HG02763 (cell line): ENCODE data around the gene SST.
A peak's percentile ranks its signal among the peaks of the same experiment; 100 is the strongest.

Source experiments
- ATAC-seq: cut with Tn5 transposase; IDR thresholded peaks from one replicate; pipeline ENCODE4 v1.9.1; 2021; ENCODE audit warnings: mild to moderate bottlenecking, moderate library complexity; ENCODE audit not compliant: unreplicated experiment

SST gene

DNA sequence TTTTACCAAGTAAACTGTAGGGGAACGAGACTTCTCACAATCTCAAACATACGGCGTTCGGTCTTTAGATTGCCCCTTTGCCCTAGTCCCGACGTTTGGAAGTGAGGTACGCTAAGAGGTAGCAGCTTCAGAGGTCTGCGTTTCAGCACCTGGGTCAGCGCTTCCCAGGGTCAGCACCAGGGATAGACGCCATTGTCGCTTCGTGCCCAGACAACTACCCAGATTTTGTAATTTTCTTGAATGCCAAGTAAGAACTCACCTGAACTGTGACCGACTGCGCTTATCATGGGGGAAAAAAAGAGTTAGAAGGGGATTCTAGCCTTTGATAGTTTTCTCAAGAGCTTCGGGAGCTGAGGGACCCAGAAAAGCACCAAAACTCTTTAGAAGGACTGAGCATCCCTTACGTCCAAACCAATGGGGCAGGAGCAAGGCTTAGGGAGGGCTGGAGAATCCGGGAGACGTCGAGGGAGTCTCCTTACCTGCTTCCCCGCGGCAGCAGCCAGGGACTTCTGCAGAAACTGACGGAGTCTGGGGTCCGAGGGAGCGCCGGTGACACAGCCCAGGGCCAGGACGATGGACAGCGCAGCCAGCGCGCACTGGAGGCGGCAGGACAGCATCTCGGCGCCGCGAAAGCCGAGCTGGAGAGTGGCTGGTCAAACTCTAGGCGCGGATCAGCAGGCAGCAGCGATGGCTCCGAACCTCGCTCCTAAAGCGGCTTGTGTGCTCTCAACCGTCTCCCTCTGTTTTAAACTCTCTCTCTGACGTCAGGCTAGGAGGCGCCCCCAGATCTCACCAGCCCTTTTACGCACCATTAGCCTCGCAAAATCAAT is at the start of gene SST:
TSS of gene SST (minus strand) at position 720 of the 830 bp plus-strand sequence. CDS start at position 617, 103 bp downstream.
- ATAC-seq: no peak

DNA sequence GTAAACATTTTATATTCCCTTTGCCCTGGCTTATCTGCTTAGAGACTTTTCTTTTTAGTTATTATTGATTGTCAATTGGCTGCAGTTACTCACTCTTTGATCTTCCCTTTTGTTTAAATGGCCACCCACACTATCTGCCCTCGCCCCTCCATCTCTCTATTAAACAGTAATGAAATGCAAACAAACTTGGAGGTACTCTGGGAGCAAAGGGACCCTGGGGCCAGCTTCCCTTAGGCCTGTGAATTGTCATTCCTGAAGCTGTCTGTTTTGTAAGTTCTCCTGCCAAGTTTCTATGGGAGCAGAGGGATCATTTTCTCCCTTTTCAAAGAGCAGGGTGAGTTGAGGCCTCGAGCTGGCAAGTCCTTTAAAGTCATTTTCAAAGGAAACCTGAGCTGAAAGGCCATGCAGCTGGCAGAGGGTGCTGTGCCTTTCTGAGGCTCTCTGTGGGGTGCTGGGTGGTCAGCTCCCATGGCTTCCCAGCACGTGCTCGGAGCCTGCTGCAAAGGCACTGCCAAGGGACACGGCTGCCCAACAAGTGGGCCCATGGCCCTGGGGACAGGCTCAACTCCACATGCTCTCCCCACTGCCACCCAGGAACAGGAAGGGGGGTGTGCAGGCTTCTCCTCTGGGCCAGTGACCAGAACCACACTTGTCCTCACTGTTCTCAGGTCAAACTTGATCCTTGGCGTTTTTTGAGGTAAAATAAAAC is 49.6 kb upstream of the SST start:
- ATAC-seq: no peak

DNA sequence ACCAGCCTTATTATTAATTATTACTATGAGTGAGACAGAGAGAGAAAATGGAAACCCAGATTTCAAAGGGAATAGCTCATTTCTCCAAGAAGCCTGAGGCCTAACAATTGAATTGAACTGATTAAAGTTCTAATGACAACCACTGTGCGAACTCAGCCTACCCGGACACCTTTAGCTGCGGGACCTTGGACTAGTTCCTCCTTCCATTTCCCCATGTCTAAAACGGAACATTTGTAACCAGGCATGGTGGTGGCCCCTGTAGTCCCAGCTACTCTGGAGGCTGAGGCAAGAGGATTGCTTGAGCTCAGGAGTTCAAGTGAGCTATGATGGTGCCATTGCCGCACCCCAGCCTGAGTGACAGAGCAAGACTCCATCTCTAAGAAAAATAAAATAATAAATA is 48.6 kb upstream of the SST start:
- ATAC-seq: no peak

DNA sequence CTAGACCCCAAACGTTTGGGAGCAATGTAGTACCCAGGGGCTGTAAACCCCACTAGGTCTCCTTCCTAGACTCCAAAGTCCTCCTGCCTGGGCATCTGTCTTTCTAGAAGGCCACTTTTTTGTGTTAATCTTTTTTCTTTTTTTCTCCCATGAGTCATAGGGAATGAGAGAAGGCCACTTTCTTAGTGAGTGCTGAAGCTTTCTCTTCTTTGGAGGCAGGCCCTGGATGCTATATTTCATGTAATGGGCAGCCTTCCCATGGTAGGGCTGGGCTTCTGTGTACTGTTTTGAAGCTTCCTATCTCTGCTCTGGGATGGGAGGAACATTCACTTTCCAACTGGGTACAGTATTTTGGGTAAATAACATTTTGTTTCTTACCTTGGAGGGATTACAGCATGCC is 47.4 kb upstream of the SST start:
- no peak for ATAC-seq

DNA sequence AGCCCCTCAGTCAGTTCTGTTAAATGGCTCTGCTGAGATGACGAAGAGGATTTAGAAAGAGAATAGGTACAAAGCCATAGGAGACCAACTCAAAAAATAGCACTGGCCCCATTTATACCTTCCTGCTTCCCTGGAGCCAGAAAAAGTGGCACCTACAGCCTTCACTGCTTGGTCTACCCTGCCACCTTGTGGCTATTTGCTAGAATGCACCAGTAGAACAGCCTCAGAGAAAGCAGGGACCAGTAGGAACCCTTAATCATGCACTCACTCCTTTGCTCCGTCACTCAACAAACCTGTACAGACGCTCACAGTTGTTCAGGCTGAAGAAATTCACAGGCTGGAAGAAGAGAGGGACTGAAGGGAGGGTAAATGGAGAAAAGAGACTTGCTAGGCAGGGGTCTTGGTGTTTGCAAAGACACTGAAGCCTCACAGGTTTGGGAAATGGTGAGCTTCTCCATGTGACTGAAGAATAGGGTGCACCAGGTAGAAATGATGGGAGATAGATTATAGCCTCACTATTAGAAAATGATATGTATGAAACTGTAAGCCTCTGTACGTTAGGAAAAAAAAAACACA is 44.3 kb upstream of the SST start:
- peak; percentile 90 for ATAC-seq

DNA sequence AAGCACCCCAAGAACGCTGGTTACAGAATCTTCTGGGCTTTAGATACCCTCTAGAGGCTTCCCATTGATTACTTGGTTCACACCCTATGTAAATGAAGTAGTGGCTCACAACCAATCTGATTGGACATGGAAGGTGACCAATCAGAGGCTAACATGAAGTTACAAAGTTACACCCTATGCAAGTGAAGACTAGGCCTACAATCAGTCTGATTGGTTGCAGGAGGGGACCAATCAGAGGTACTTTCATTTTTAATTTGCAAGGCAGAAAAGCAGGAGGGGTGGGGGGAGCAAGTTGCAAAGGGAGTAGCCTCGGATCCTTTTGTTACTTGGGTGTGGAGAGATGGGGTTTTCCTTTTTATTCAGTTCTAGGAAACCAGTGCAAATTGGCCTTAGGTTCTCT is 43.3 kb upstream of the SST start:
- no peak for ATAC-seq

DNA sequence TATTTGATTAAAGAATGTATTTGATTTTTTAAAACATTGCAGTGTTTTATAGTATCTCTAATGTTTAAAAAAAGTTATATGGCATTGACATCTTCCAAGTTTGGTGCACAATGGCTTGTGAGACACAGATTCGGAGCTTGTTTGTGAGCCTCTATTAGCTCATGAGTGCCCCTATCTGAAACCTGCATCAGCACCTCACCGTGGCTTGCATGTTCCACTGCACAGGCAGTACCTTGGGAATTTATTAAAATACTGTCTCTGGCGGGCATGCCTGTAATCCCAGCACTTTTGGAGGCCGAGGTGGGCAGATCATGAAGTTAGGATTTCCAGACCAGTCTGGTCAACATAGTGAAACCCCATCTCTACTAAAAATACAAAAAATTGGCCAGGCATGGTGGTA is 39.0 kb upstream of the SST start:
- ATAC-seq: no peak

DNA sequence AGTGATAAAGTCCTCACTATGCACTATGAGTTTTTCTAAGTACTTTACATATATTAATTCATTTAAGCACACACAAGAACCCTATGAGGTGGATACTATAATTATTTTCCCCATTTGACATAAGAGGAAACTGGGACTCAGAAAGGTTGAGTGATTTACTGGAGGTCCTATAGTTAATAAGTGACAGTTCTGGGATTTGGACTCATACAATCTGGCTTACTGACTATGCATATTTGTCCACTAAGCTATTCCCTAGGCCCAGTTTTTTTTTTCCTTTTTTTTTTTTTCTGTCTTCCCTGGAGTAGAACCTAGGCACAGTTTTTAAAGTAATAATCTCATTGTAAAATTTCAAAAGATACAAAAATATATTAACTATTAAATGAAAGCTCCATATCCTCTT is 38.5 kb upstream of the SST start:
- ATAC-seq: no peak

DNA sequence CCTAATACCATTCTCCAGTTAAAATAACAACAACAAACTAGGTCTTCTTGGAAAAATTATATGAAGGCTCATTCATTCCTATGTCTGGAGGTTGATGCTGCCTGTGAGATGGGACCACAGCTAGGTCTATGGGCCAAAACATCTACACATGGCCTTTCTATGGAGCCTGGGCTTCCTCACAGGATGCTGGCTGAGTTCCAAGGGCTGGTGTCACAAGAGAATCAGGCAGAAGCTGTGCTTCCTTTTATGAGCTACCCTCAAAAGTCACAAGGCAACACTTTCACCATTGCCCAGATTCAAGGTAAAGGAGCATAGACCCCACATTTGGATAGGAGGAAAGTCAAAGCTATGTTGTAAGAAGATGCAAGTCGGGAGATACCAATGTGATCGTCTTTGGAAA is 36.8 kb upstream of the SST start:
- ATAC-seq: no peak

DNA sequence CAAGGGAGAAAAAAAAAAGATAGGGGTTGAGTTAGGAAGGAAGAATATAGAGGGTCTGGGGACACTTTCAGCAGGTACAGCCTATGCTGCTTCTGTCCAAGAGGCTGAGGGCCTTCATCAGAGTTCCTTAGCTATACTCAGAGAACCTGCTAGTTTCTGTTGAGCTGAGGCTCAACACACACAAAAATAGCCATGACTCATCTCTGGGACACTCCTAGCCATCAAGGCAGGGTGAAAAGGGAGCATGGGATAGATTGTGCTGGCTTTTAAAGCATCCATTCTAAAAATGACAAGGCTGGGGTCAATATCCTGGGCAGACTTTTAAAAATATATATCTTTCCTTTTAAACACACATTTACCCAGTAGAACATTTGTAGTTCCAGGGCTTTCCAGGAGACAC is 35.0 kb upstream of the SST start:
- no peak for ATAC-seq

DNA sequence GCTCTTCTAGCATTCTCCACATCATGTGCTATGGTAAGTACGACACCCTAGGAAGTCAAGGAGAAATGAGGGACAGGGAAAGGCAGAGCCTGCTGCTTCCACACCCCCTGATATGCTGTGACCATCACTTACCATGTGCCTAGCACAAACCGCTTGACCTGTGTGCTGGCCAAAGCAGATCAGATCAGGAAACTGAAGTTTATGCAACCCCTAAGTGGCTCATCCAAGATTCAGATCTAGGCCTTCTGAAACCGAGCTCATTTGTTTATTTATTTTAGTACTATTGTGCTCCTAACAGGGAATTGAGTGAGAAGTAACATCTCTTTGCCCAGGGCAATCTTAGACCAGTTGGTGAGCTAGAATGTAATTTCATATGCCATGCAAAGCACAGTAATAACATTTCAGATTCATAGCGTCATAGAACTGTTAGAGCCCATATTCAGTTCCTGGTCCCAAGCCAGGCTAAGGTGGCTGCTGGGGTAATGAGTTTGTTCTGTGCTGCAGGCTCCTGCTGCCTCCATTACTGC is 32.4 kb upstream of the SST start, which contains the start of gene RTP2:
TSS of gene RTP2 (minus strand) at position 51 of the 527 bp plus-strand sequence. CDS start 429 bp downstream, outside the sequence.
- no peak for ATAC-seq

DNA sequence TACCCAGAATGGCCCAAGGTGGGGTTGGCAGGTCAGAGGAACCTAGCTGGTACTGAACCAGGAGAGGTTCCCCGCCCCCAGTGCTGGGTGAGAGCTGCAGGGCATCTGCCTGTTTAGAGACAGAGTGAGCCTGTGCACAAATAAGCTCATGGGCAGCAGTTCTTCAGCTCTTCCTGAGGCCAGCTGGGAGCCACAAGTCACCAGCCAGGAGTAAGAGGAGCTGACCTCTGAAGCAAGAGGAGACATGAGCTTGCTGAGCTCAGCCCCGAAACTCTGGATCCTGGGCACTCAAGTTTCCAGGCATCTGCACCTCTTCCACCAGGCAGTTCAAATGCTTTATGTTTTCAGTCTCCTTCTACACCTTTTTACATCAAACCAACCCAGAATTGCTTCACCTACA is 30.1 kb upstream of the SST start:
- no peak for ATAC-seq

DNA sequence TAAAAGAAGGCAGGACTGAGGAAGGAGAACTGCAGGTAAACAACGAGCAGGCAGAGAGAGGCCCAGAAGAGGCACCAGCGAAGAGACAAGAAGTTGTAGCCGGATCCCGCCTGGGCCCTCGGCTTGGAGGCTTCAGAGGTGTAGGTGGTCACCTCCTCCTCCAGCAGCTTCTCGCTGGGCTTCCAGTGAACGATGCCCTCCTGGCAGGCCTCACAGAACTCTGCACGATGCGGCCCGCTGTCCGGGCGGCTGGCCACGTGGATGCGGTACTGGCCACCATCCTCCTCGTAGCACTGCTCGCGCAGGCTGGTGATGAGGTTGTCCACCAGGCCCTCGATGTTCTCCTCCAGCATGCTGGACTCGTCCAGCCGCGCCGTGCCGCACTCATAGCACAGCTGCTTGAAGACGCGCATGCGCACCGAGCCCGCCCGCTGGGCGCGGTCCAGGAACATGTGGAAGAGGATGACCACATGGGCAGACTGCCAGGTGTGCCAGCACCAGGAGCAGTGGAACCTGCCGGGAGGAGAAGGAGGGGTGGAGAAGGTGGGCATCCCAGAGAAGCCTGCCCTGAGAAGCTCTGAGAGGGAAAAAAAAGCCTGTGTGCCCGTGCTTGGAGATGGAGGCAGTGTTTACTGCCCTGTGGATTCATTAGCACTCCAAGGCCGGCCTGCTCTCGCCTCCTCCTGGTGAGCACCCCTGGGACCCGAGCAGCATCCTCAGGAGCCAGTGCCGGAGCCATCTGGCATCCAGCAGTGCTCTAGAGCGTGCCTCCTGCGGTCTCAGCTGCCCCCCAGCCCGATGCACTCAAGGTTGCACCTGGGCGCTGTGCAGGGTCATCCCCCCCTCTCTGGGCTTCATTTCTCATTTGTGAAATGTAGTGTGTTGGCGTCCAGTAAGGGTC is 28.6 kb upstream of the SST start:
- ATAC-seq: no peak

DNA sequence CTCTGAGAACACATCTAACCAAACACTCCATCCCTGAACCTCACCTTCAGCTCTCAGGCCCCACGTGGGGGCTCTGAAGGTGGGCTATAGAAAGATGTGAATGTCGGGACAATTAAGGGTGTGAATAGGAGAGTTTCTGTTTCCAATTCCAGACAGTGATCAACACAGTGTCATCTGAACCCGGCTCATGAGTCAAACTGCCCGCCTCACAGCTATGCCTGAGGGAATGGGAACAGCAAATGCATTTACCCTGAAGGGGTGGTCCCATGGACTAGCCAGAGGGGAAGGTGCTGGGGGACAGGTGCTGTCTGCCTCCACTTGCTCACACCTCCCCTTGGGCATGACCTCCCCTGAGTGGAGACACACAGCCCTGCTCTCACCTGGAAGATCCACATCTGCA is 25.8 kb upstream of the SST start:
- ATAC-seq: no peak

DNA sequence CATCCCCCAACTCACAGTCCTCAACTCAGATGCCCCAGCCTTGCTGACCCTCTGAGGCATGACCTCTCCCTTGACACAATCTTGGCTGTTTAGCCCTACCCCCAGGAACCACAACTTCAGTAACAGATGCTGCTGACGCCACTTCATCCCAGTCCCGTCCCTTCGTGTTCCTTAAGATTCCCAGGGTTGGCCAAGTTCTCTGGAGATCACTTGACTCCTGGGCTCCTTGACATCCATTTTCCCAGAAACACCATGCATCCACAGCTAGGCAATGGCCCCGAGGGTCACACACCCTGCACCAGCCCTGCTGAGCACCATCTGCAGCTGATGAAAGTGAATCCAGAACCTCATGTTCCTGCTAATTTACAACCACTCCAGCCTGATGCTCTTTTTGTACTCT is 25.3 kb upstream of the SST start:
- ATAC-seq: no peak

DNA sequence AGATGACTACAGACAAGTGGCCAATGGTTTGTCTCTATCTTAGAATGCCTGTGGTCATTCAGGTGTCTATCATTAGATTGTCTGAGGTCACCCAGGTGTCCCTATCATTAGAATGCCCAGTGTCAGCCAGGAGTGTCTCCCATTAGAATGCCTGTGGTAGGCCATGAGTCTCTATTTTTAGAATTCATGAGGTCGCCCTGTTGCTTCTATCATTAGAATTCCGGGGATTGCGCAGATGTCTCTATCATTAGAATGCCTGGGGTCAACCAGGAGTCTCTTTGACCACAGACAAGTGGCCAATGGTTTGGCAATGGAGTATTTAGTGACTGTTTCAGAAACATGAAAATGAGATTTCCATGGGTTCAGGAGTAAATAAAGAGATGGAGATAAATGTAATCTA is 24.6 kb upstream of the SST start:
- ATAC-seq: no peak

DNA sequence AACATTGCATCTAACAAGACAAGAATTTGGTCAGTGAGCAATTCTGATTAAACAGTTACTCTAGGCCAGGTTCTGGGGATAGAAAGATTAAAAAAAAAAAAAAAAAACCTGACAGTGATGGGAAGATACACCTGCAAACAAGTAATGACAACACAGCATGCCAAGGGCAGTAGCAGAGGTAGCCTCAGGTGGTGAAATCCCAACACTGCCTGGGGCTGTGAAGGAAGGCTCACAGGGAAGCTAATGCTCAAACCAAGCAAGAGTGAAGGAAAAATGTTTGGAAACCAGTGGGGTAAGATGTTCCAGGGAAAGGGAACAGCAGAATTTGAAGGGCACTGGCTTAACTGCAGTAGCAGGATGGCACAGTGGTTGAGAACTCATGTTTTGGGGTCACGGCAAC is 23.2 kb upstream of the SST start:
- ATAC-seq: no peak

DNA sequence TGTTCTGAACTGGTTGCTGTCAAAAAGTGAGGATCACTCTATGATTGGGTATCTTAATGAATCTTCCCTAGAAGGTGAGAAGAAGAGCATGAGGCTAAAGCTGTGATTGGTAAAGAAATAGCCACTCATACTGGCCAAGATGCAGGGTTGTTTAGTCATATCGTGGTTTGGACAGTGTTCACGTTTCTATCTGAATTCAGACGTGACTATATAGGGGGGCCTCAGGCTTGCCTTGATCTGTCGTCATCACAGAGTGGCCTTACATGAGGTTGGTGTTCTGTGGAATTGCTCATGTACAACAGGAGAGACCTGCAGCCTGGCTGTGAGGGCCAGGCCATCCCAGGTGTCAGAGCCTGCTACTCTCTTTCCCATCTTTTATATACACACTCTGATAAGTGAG is 19.8 kb upstream of the SST start:
- ATAC-seq: no peak

DNA sequence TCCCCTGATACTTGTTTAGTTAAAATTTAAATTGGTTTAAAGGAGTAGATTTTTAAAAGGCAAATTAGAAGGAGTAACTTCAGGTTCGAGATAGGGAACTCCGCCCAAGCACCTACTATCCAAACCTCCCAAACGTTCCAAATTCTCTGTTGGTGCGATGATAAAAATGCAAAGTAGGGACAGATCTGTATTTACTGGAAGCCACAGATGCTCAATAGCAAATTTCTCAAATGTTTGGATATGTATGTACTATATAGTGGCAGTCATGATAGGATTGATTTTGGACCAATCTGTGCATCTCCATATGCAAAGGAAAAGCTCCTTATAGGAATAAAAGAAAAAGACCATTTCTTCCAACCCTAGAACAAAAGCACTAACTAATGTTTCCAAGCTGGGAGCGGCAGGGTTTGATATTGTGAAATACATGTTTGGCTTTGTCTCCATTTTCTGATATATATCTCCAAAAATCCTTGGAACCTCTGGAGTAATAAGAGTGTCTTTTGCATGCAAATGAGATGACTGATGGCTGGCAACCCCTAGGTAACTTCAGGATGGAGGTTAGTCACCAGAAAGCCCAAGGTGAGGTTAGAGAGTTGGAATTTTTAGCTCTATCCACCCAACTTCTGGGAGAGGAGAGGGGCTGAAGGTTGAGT is 16.6 kb upstream of the SST start:
- ATAC-seq: no peak

DNA sequence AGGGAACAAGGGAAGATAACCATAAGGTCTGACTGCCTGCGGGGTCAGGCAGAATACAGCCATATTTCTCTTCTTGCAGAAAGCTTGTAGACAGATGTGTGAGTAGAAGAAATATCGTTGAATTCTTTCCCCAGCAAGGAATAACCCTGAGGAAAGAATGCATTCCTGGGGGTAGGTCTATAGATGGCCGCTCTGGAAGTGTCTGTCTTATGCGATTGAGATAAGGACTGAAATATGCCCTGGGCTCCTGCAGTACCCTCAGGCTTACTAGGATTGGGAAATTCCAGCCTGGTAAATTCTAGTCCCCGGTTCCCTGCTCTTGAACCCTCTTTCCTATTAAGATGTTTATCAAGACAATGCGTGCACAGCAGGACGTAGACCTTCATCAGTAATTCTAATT is 15.8 kb upstream of the SST start:
- ATAC-seq: no peak
